ENCODE data around the gene GCC1. TPM values are rescaled to one million over a fixed set of nuclear protein-coding genes. Genes with fewer than 3 reads are reported as not detected.
"Not testable (repeated sequence)": the region's sequence is repeated elsewhere in the genome, so short reads cannot be mapped to it uniquely, and the experiment has no call there.

The GCC1 gene
- polyA plus RNA-seq, 1 experiment = 11.6 TPM

DNA sequence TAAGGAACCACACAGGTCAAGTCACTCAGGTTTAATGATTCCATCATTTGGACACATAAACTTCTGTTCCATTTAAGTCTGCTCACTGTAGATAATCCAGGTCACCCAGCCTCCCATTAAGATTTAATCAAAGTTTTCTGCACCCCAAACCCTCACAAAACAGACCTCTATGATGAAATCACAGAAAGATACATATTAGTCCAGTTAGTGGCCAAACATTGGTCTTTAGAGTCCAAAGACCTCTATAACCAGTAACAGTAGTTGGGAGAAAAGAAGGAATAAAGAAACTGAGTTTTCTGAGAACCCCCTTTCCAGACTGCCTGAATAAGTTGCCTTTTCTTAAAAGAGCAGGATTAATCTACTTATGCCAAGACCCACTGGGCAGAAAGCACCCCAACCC, 4.8 kb downstream of the GCC1 start:
- CTCF ChIA-PET = interaction anchor here (0.9 to 1.3 kb wide), 2 partner anchors 128 to 555 kb away, joined by 3 to 4 read pairs; no protein-coding TSS in a partner anchor
- H3K27me3 ChIP-seq (ENCODE audit: control insufficient read depth, insufficient read depth, low read length) = no peaks in the 10 kb centered on the region

DNA sequence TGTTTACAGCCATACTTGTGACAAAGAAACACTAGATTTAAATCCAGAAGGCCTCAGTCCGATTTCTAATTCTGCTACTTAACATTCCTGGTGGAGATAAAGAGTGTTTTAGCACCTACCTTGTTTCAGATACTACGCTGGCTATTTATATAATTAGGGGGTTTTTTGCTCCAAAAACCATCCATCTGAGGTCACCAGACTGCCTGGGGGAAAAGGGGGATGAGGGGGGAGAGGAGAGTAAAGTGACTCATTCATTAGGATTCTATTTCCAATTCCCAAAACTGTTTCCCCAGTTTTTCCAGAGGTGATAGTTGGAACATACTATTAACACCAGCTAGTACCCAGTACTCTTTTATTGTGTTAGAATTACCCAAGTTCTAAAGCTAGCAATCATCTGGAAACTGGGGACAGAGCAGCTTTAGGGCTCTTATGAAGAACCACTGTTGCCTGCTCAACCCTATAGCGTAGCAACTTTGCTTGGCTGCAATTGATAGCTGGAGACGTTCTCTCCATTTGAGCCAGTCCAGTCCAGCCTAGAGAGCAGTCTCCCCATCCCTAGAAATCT, 6.6 kb downstream of the GCC1 start:
- POLR2A ChIA-PET = interaction anchor here (0.8 kb wide), 1 partner anchor 187 kb away, joined by 3 read pairs; the partner anchor contains the start of gene ZNF800
- Histone ChIP-seq H3K27me3 (ENCODE audit: control insufficient read depth, insufficient read depth, low read length) (no peaks in the 10 kb centered on the region), H3K9me3 (ENCODE audit: control insufficient read depth, insufficient read depth, low read length) (no peaks in the 10 kb centered on the region), H3K4me3 (ENCODE audit: low read depth, low read length) (no peak overlapping the region), H3K27ac (ENCODE audit: low read depth, low read length) (no peak overlapping the region)
- TF ChIP-seq, protein P1, sequence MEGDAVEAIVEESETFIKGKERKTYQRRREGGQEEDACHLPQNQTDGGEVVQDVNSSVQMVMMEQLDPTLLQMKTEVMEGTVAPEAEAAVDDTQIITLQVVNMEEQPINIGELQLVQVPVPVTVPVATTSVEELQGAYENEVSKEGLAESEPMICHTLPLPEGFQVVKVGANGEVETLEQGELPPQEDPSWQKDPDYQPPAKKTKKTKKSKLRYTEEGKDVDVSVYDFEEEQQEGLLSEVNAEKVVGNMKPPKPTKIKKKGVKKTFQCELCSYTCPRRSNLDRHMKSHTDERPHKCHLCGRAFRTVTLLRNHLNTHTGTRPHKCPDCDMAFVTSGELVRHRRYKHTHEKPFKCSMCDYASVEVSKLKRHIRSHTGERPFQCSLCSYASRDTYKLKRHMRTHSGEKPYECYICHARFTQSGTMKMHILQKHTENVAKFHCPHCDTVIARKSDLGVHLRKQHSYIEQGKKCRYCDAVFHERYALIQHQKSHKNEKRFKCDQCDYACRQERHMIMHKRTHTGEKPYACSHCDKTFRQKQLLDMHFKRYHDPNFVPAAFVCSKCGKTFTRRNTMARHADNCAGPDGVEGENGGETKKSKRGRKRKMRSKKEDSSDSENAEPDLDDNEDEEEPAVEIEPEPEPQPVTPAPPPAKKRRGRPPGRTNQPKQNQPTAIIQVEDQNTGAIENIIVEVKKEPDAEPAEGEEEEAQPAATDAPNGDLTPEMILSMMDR (IDR thresholded peaks at IDR 0.05; ENCODE audit: low read depth, low read length) = no peak
- CTCF ChIA-PET = no interaction called here
- no peak for DNase-seq (ENCODE audit: low read depth, low spot score)

More for the DNA sequence above, 4.8 kb downstream of the GCC1 start:
- Histone ChIP-seq H3K4me3 (ENCODE audit: low read depth, low read length) (no peak overlapping the region), H3K27ac (ENCODE audit: low read depth, low read length) (no peak overlapping the region), H3K9me3 (ENCODE audit: control insufficient read depth, insufficient read depth, low read length) (no peaks in the 10 kb centered on the region; the same call in 1 of the 2 replicates)
- TF ChIP-seq, protein P1 (IDR thresholded peaks at IDR 0.05; ENCODE audit: low read depth, low read length) = no peak
- POLR2A ChIA-PET = no interaction called here
- DNase-seq (ENCODE audit: low read depth, low spot score) = no peak

DNA sequence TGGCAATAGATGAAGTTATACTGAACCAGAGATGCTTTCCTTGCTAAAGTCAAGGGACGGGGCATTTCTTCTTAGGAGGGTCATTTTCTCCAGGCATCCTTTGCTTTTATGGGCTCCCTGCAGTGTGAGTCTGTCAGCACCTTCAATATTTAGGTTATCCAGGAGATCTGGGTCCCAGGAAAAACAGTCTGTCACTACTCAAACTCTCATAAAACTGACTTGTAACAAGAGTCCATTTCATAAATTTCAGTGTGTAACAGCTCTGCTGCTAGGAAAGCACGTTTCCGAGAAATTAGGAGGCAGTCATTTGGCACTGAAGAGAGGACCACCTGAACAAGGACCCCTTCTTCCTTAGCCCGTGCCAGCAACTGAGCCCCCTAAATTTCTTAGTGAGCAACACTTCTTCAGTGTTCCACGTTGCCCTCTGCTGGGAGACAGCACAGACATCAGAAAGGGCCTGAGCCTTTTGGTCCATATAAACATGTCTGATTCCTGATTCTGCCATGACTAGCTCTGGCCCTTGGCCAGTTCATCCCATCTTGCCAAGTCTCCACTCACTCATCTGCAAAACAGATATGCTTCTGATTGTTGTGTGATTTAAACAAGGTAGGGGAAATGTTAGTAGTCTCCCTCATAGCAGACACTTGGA, 7.2 kb downstream of the GCC1 start:
- peak; percentile 18 for DNase-seq (ENCODE audit: low read depth, low spot score)
- TF ChIP-seq, protein P1 (IDR thresholded peaks at IDR 0.05; ENCODE audit: low read depth, low read length) = peak; percentile 47
- CTCF ChIA-PET = no interaction called here
- Histone ChIP-seq H3K4me3 (ENCODE audit: low read depth, low read length) (no peak overlapping the region), H3K27ac (ENCODE audit: low read depth, low read length) (no peak overlapping the region), H3K27me3 (ENCODE audit: control insufficient read depth, insufficient read depth, low read length) (no peaks in the 10 kb centered on the region), H3K9me3 (ENCODE audit: control insufficient read depth, insufficient read depth, low read length) (no peaks in the 10 kb centered on the region)
- POLR2A ChIA-PET = interaction anchor here (0.8 kb wide), 1 partner anchor 186 kb away, joined by 3 read pairs; the partner anchor contains the start of gene ZNF800

DNA sequence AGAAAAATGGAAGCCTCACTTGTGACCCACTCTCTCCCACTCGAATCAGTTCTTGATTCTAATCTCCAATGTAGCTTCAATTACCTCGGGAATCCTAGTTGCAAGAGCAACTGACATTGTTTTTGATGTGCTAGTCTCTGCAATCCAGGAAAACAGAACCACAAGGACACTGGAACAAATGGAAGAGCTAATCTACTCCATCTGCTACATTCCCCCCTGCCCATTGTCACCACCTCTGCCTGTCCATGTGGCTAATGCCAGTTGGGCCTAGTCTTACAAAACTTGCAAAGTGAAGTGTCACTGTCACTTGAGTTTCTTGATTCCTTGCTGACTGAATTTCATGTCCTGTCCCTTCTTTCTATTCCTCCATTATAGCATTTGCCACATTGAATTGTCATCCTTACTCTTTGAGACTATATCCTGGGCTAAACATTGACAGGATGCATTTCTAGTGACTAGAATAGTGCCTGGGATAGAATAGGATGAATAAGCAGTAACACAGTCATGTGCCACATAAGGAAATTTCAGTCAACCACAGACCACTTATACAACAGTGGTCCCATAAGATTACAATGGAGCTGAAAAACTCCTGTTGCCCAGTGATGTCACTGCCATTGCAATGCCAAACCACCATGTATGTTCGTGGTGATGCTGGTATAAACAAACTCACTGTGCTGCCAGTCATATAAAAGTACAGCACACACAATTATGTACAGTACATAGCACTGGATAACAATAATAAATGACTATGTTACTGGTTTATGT, 13.5 kb downstream of the GCC1 start:
- Histone ChIP-seq H3K4me3 (ENCODE audit: low read depth, low read length) (no peak overlapping the region), H3K27me3 (ENCODE audit: control insufficient read depth, insufficient read depth, low read length) (no peaks in the 10 kb centered on the region), H3K9me3 (ENCODE audit: control insufficient read depth, insufficient read depth, low read length) (no peaks in the 10 kb centered on the region), H3K27ac (ENCODE audit: low read depth, low read length) (no peak overlapping the region)
- TF ChIP-seq, protein P1 (IDR thresholded peaks at IDR 0.05; ENCODE audit: low read depth, low read length) = no peak
- no peak for DNase-seq (ENCODE audit: low read depth, low spot score)
- POLR2A ChIA-PET = no interaction called here
- CTCF ChIA-PET = no interaction called here

DNA sequence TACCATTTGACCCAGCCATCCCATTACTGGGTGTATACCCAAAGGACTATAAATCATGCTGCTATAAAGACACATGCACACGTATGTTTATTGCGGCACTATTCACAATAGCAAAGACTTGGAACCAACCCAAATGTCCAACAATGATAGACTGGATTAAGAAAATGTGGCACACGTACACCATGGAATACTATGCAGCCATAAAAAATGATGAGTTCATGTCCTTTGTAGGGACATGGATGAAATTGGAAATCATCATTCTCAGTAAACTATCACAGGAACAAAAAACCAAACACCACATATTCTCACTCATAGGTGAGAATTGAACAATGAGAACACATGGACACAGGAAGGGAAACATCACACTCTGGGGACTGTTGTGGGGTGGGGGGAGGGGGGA, 17.4 kb downstream of the GCC1 start:
- H3K4me3 ChIP-seq (ENCODE audit: low read depth, low read length); H3K9me3 ChIP-seq (ENCODE audit: control insufficient read depth, insufficient read depth, low read length); H3K27me3 ChIP-seq (ENCODE audit: control insufficient read depth, insufficient read depth, low read length); CTCF ChIA-PET; H3K27ac ChIP-seq (ENCODE audit: low read depth, low read length); DNase-seq (ENCODE audit: low read depth, low spot score); POLR2A ChIA-PET: not testable (repeated sequence)
